ENCODE data around the gene FNBP1L. TPM values are rescaled to one million over a fixed set of nuclear protein-coding genes. Genes with fewer than 3 reads are reported as not detected.

Gene FNBP1L
- total RNA-seq, 1 donor from 2014 or later, result 9.2 TPM

GRCh38 chr1:93566227-93566626, 118.3 kb downstream of the FNBP1L start:
- ATAC-seq (no peak), DNase-seq (ENCODE audit: low spot score) (no peak)

- no peak for DNase-seq (ENCODE audit: low spot score)
- ATAC-seq, result no peak
Observed at GRCh38 chr1:93567255-93567918, 119.5 kb downstream of the FNBP1L start.

GRCh38 chr1:93569489-93569888, 121.6 kb downstream of the FNBP1L start:
- no peak for ATAC-seq
- DNase-seq (ENCODE audit: low spot score), result no peak

GRCh38 chr1:93571623-93572310, 123.8 kb downstream of the FNBP1L start:
- DNase-seq (ENCODE audit: low spot score) (no peak), ATAC-seq (no peak)

- ATAC-seq, result no peak
- no peak for DNase-seq (ENCODE audit: low spot score)
Observed at GRCh38 chr1:93573940-93574469, 126.1 kb downstream of the FNBP1L start.

GRCh38 chr1:93574511-93574910, 126.6 kb downstream of the FNBP1L start:
- DNase-seq (ENCODE audit: low spot score) (no peak), ATAC-seq (no peak)

- DNase-seq (ENCODE audit: low spot score), result no peak
- no peak for ATAC-seq
Observed at GRCh38 chr1:93574991-93575390, 127.1 kb downstream of the FNBP1L start.

- ATAC-seq, result no peak
- no peak for DNase-seq (ENCODE audit: low spot score)
Observed at GRCh38 chr1:93575621-93576284, 127.8 kb downstream of the FNBP1L start.

- no peak for DNase-seq (ENCODE audit: low spot score)
Observed at GRCh38 chr1:93576346-93576745, 128.4 kb downstream of the FNBP1L start.

GRCh38 chr1:93576746-93577145, 128.8 kb downstream of the FNBP1L start:
- no peak for DNase-seq (ENCODE audit: low spot score)
- ATAC-seq, result no peak

More at GRCh38 chr1:93576346-93576745, 128.4 kb downstream of the FNBP1L start:
- no peak for ATAC-seq

- DNase-seq (ENCODE audit: low spot score) (no peak), ATAC-seq (no peak)
Observed at GRCh38 chr1:93577536-93578432, 129.9 kb downstream of the FNBP1L start.

GRCh38 chr1:93578433-93578830, 130.5 kb downstream of the FNBP1L start:
- ATAC-seq (no peak), DNase-seq (ENCODE audit: low spot score) (no peak)

- ATAC-seq, result no peak
- no peak for DNase-seq (ENCODE audit: low spot score)
Observed at GRCh38 chr1:93578911-93579825, 131.2 kb downstream of the FNBP1L start.

- no peak for DNase-seq (ENCODE audit: low spot score)
- no peak for ATAC-seq
Observed at GRCh38 chr1:93579891-93580290, 132.0 kb downstream of the FNBP1L start.

- ATAC-seq, result no peak
- DNase-seq (ENCODE audit: low spot score), result no peak
Observed at GRCh38 chr1:93581917-93582850, 134.3 kb downstream of the FNBP1L start.

GRCh38 chr1:93584261-93585003, 136.5 kb downstream of the FNBP1L start:
- ATAC-seq (peak; percentile 59), DNase-seq (ENCODE audit: low spot score) (no peak)

- ATAC-seq (peak; percentile 91), DNase-seq (ENCODE audit: low spot score) (peak; percentile 99)
Observed at GRCh38 chr1:93585059-93585966, 137.4 kb downstream of the FNBP1L start.
